Body of pancreas (tissue), 4 donors: ENCODE results near the gene NAA50.

Experiments used
- CTCF ChIP-seq, 7 experiments: fragments of 450-650 bp in 4 of 7; fragments of 200-600 bp in 3 of 7; sonication (generic) in 3 of 7; IDR thresholded peaks; one replicate each; pipeline ENCODE4 v1.5.1; 2016 to 2019; ENCODE audit warnings: antibody characterized with exemption in 7 of 7
- POLR2A ChIP-seq, 3 donors: fragments of 450-650 bp; IDR thresholded peaks; one replicate each; pipeline ENCODE4 v1.6.1; 2016; ENCODE audit warnings: antibody characterized with exemption in 3 of 3, mild to moderate bottlenecking in 2 of 3

- TF ChIP-seq CTCF (IDR thresholded peaks at IDR 0.05) (no peak), POLR2A (IDR thresholded peaks at IDR 0.05) (no peak)
These were observed 33.9 kb downstream of the NAA50 start for GRCh38 chr3:113712129-113712528.
